Neural cell (in vitro differentiated cells): ENCODE results near the gene SNX13. TPM values are rescaled to one million over a fixed set of nuclear protein-coding genes. Genes with fewer than 3 reads are reported as not detected.

ENCODE experiments used
- H2AFZ ChIP-seq: fragments of 200-600, 300-800 bp; sonication (generic), shearing (Covaris generic); 2 replicates; pipeline ENCODE4 v1.6.0; 2014; ENCODE audit warnings: low read depth, mild to moderate bottlenecking, antibody characterized with exemption, low read length, moderate library complexity
- H3F3A ChIP-seq: fragments of 200-600 bp; shearing (Covaris generic); 2 replicates; pipeline ENCODE4 v1.6.1; 2016; ENCODE audit warnings: mild to moderate bottlenecking, moderate library complexity, mixed read lengths, antibody characterized with exemption, low read length; ENCODE audit not compliant: insufficient read depth, poor library complexity, severe bottlenecking
- H3K27ac ChIP-seq: fragments of 200-600, 300-800 bp; sonication (generic), shearing (Covaris generic); 2 replicates; pipeline ENCODE4 v1.5.1; 2014; ENCODE audit warnings: mild to moderate bottlenecking, low read length, moderate library complexity
- H3K27me3 ChIP-seq: fragments of 300-800, 200-600 bp; sonication (generic), shearing (Covaris generic); 2 replicates; pipeline ENCODE4 v1.6.0; 2014; ENCODE audit warnings: mild to moderate bottlenecking, low read depth, low read length, moderate library complexity; ENCODE audit not compliant: insufficient read depth
- H3K36me3 ChIP-seq: fragments of 300-800, 200-600 bp; sonication (generic), shearing (Covaris generic); 2 replicates; pipeline ENCODE4 v1.5.1; 2014; ENCODE audit warnings: mild to moderate bottlenecking, antibody characterized with exemption, low read length, moderate library complexity; ENCODE audit not compliant: insufficient read depth
- H3K4me2 ChIP-seq: fragments of 300-800, 200-600 bp; sonication (generic), shearing (Covaris generic); 2 replicates; pipeline ENCODE4 v1.6.0; 2014; ENCODE audit warnings: mild to moderate bottlenecking, low read length
- H3K4me3 ChIP-seq: fragments of 300-800, 200-600 bp; sonication (generic), shearing (Covaris generic); 2 replicates; pipeline ENCODE4 v1.5.1; 2014; ENCODE audit warnings: mild to moderate bottlenecking, low read length, moderate library complexity
- H3K79me2 ChIP-seq: fragments of 200-600 bp; shearing (Covaris generic); replicated peaks from 2 replicates; pipeline ENCODE4 v1.6.0; 2014; ENCODE audit warnings: mild to moderate bottlenecking, low read length, moderate library complexity; ENCODE audit not compliant: insufficient read depth
- H3K9ac ChIP-seq: fragments of 300-800, 200-600 bp; sonication (generic), shearing (Covaris generic); 2 replicates; pipeline ENCODE4 v1.6.1; 2016; ENCODE audit warnings: mild to moderate bottlenecking, low read length, mixed read lengths
- H3K9me2 ChIP-seq: fragments of 200-600 bp; shearing (Covaris generic); 2 replicates; pipeline ENCODE4 v1.6.1; 2016; ENCODE audit warnings: mild to moderate bottlenecking, low read length, mixed read lengths; ENCODE audit not compliant: insufficient read depth
- H3K9me3 ChIP-seq: fragments of 200-600, 300-800 bp; sonication (generic), shearing (Covaris generic); 2 replicates; pipeline ENCODE4 v1.6.1; 2016; ENCODE audit warnings: mild to moderate bottlenecking, mixed run types, low read length, moderate library complexity, mixed read lengths
- H4K20me1 ChIP-seq: fragments of 200-600 bp; shearing (Covaris generic); 2 replicates; pipeline ENCODE4 v1.6.1; 2016; ENCODE audit warnings: mild to moderate bottlenecking, mixed run types; ENCODE audit not compliant: insufficient read depth
- EP300 ChIP-seq: fragments of 450-650 bp; conservative IDR thresholded peaks from 2 replicates; pipeline ENCODE4 v1.6.1; 2014; ENCODE audit warnings: antibody characterized with exemption, mild to moderate bottlenecking, moderate library complexity; ENCODE audit not compliant: poor library complexity, severe bottlenecking
- EZH2 ChIP-seq: fragments of 200-600, 300-800 bp; shearing (Covaris generic), sonication (generic); IDR thresholded peaks from 2 replicates; pipeline ENCODE4 v1.6.1; 2014; ENCODE audit warnings: antibody characterized with exemption, low read length, borderline replicate concordance, mild to moderate bottlenecking; ENCODE audit not compliant: insufficient read depth, poor library complexity, severe bottlenecking
- MXI1 ChIP-seq: fragments of 450-650 bp; conservative IDR thresholded peaks from 2 replicates; pipeline ENCODE4 v1.6.1; 2014; ENCODE audit warnings: antibody characterized with exemption, mild to moderate bottlenecking; ENCODE audit not compliant: poor library complexity, severe bottlenecking
- POLR2AphosphoS5 ChIP-seq: IDR thresholded peaks from 2 replicates; pipeline ENCODE4 v1.6.1; 2012
- RAD21 ChIP-seq: fragments of 450-650 bp; conservative IDR thresholded peaks from 2 replicates; pipeline ENCODE4 v1.6.1; 2014; ENCODE audit warnings: antibody characterized with exemption, mild to moderate bottlenecking, moderate library complexity
- SMC3 ChIP-seq: fragments of 450-650 bp; conservative IDR thresholded peaks from 2 replicates; pipeline ENCODE4 v1.6.1; 2014; ENCODE audit warnings: antibody characterized with exemption, mild to moderate bottlenecking, moderate library complexity; ENCODE audit not compliant: poor library complexity
- TAF1 ChIP-seq: IDR thresholded peaks from 2 replicates; pipeline ENCODE4 v1.6.1; 2012; ENCODE audit warnings: low read depth
- polyA plus RNA-seq: library from polyadenylated mRNA; depleted of rRNA; stranded (reverse); fragments of >200 nt; gene quantifications from 2 replicates; pipeline ENCODE4 v1.2.3, GENCODE V29; 2014
- TF ChIP-seq, protein P1 (sequence below): fragments of 450-650 bp; IDR thresholded peaks from 2 replicates; pipeline ENCODE4 v1.5.1; 2014; ENCODE audit warnings: antibody characterized with exemption, mild to moderate bottlenecking, moderate library complexity; ENCODE audit not compliant: poor library complexity, severe bottlenecking
- TF ChIP-seq, protein P2 (sequence below): IDR thresholded peaks from 2 replicates; pipeline ENCODE4 v1.6.1; 2012; ENCODE audit warnings: borderline replicate concordance

The SNX13 gene
- polyA plus RNA-seq, 1 donor from 2014 or later, result 50.6 TPM

DNA sequence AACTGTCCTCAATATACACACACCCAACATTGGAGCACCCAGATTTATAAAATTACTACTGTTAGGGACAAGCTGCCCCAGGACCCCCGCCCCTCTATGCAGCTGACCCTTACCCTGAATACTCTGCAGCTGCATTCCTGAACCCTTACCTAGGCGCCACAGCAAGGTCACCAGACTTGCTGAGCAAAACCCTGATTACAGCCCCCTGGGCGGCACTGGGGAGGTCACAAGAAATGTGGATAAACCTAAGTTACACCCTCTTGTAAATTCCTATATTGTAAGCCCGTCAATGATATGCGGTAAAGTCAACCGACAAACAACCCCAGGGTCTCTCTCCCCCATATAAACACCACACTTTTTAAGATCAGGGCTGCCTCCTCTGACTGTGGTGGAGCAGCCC, 25.1 kb downstream of the SNX13 start:
- no peak overlapping the region for H3K4me2 ChIP-seq
- no peaks in the 10 kb centered on the region for H3K9me3 ChIP-seq
- H3F3A ChIP-seq, result no peaks in the 10 kb centered on the region
- no peaks in the 10 kb centered on the region for H3K36me3 ChIP-seq
- H3K9me2 ChIP-seq, result no peaks in the 10 kb centered on the region
- peaks cover 38% of the 10 kb centered on the region for H3K79me2 ChIP-seq
- no peaks in the 10 kb centered on the region for H3K27me3 ChIP-seq
- no peaks in the 10 kb centered on the region for H4K20me1 ChIP-seq
- TF ChIP-seq MXI1, result no peak
- TF ChIP-seq EZH2, result no peak
- TF ChIP-seq, protein P1, sequence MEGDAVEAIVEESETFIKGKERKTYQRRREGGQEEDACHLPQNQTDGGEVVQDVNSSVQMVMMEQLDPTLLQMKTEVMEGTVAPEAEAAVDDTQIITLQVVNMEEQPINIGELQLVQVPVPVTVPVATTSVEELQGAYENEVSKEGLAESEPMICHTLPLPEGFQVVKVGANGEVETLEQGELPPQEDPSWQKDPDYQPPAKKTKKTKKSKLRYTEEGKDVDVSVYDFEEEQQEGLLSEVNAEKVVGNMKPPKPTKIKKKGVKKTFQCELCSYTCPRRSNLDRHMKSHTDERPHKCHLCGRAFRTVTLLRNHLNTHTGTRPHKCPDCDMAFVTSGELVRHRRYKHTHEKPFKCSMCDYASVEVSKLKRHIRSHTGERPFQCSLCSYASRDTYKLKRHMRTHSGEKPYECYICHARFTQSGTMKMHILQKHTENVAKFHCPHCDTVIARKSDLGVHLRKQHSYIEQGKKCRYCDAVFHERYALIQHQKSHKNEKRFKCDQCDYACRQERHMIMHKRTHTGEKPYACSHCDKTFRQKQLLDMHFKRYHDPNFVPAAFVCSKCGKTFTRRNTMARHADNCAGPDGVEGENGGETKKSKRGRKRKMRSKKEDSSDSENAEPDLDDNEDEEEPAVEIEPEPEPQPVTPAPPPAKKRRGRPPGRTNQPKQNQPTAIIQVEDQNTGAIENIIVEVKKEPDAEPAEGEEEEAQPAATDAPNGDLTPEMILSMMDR, result no peak
- TF ChIP-seq TAF1, result no peak
- H2AFZ ChIP-seq, result no peak overlapping the region
- no peak overlapping the region for H3K9ac ChIP-seq
- H3K27ac ChIP-seq, result no peak overlapping the region
- no peak overlapping the region for H3K4me3 ChIP-seq

DNA sequence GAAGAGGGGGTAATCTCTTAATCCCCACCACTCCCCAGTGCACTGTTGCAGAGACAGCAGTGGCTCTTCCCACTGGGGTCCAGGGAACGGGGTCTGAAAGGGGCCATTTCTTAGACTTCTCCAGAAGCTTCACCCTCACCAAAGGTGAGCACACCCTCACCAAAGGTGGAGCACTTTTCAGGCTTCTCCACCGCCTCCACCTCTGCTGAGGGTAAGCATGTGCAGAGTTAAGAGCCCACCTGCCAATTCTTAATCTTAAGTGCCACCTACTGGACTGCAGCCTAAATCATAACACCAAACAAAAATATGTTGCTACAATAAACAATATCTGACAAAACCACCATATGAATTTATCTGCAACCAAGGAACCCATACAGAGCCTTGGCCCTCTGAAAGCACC, 27.0 kb downstream of the SNX13 start:
- Histone ChIP-seq H2AFZ (no peak overlapping the region), H3K4me3 (no peak overlapping the region), H3K9ac (no peak overlapping the region), H3K9me2 (no peaks in the 10 kb centered on the region), H3K27ac (no peak overlapping the region), H3F3A (no peaks in the 10 kb centered on the region), H4K20me1 (no peaks in the 10 kb centered on the region), H3K27me3 (no peaks in the 10 kb centered on the region), H3K9me3 (no peaks in the 10 kb centered on the region), H3K79me2 (peaks cover 40% of the 10 kb centered on the region), H3K4me2 (no peak overlapping the region), H3K36me3 (no peaks in the 10 kb centered on the region)
- no peak for TF ChIP-seq EP300
- no peak for TF ChIP-seq MXI1
- TF ChIP-seq, protein P2, sequence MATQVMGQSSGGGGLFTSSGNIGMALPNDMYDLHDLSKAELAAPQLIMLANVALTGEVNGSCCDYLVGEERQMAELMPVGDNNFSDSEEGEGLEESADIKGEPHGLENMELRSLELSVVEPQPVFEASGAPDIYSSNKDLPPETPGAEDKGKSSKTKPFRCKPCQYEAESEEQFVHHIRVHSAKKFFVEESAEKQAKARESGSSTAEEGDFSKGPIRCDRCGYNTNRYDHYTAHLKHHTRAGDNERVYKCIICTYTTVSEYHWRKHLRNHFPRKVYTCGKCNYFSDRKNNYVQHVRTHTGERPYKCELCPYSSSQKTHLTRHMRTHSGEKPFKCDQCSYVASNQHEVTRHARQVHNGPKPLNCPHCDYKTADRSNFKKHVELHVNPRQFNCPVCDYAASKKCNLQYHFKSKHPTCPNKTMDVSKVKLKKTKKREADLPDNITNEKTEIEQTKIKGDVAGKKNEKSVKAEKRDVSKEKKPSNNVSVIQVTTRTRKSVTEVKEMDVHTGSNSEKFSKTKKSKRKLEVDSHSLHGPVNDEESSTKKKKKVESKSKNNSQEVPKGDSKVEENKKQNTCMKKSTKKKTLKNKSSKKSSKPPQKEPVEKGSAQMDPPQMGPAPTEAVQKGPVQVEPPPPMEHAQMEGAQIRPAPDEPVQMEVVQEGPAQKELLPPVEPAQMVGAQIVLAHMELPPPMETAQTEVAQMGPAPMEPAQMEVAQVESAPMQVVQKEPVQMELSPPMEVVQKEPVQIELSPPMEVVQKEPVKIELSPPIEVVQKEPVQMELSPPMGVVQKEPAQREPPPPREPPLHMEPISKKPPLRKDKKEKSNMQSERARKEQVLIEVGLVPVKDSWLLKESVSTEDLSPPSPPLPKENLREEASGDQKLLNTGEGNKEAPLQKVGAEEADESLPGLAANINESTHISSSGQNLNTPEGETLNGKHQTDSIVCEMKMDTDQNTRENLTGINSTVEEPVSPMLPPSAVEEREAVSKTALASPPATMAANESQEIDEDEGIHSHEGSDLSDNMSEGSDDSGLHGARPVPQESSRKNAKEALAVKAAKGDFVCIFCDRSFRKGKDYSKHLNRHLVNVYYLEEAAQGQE, result no peak
- no peak for TF ChIP-seq EZH2
- TF ChIP-seq, protein P1, result no peak
- TF ChIP-seq SMC3, result no peak
- no peak for TF ChIP-seq POLR2AphosphoS5
- TF ChIP-seq RAD21, result no peak
- no peak for TF ChIP-seq TAF1
